Trophoblast cell (in vitro differentiated cells and primary cell): ENCODE measurements around the gene MICU1.

Experiments used
- DNase-seq, 2 donors: peaks; one replicate each; pipeline ENCODE4 v3.0.0-alpha.2; 2016
- H2AFZ ChIP-seq: 2 replicates; pipeline ENCODE4 v1.6.1; 2013; ENCODE audit warnings: low read length, moderate library complexity, mild to moderate bottlenecking; ENCODE audit not compliant: insufficient read depth, poor library complexity
- H2AK5ac ChIP-seq: 2 replicates; pipeline ENCODE4 v1.6.1; 2013; ENCODE audit warnings: mild to moderate bottlenecking, low read length
- H2BK120ac ChIP-seq: 2 replicates; pipeline ENCODE4 v1.6.1; 2013; ENCODE audit warnings: low read length, mild to moderate bottlenecking, moderate library complexity; ENCODE audit not compliant: insufficient read depth, poor library complexity
- H2BK12ac ChIP-seq: 2 replicates; pipeline ENCODE4 v1.6.1; 2013; ENCODE audit warnings: mild to moderate bottlenecking, low read length, moderate library complexity
- H2BK5ac ChIP-seq: 2 replicates; pipeline ENCODE4 v1.6.1; 2013; ENCODE audit warnings: low read length, low read depth, moderate library complexity, mild to moderate bottlenecking; ENCODE audit not compliant: poor library complexity
- H3K14ac ChIP-seq: 2 replicates; pipeline ENCODE4 v1.6.1; 2013; ENCODE audit warnings: mild to moderate bottlenecking, low read length
- H3K18ac ChIP-seq: 2 replicates; pipeline ENCODE4 v1.6.1; 2013; ENCODE audit warnings: mild to moderate bottlenecking, low read length
- H3K23ac ChIP-seq: 2 replicates; pipeline ENCODE4 v1.6.1; 2013; ENCODE audit warnings: low read length
- H3K27ac ChIP-seq: 2 replicates; pipeline ENCODE4 v1.5.1; 2013; ENCODE audit warnings: low read depth, mild to moderate bottlenecking, inconsistent platforms, low read length, moderate library complexity
- H3K27me3 ChIP-seq: 2 replicates; pipeline ENCODE4 v1.6.1; 2013; ENCODE audit warnings: inconsistent platforms, mild to moderate bottlenecking, low read length, moderate library complexity; ENCODE audit not compliant: insufficient read depth
- H3K36me3 ChIP-seq, 2 experiments: 1 replicate in 1 of 2; 2 replicates in 1 of 2; pipeline ENCODE4 v1.6.1; 2013; ENCODE audit warnings: low read length in 2 of 2, mild to moderate bottlenecking in 2 of 2, moderate library complexity in 1 of 2; ENCODE audit not compliant: insufficient read depth in 2 of 2, control insufficient read depth in 1 of 2
- H3K4ac ChIP-seq: 2 replicates; pipeline ENCODE4 v1.6.1; 2013; ENCODE audit warnings: low read depth, mild to moderate bottlenecking, low read length, moderate library complexity
- H3K4me1 ChIP-seq, 2 experiments: 1 replicate in 1 of 2; 2 replicates in 1 of 2; pipeline ENCODE4 v1.6.1; 2013; ENCODE audit warnings: low read length in 2 of 2, mild to moderate bottlenecking in 2 of 2, moderate library complexity in 1 of 2; ENCODE audit not compliant: insufficient read depth in 2 of 2, control insufficient read depth in 1 of 2
- H3K4me2 ChIP-seq: 2 replicates; pipeline ENCODE4 v1.6.1; 2013; ENCODE audit warnings: inconsistent platforms, mild to moderate bottlenecking, low read length, moderate library complexity
- H3K4me3 ChIP-seq: 2 replicates; pipeline ENCODE4 v1.5.1; 2013; ENCODE audit warnings: mild to moderate bottlenecking, low read depth, low read length, inconsistent platforms
- H3K79me1 ChIP-seq: one replicate; pipeline ENCODE4 v1.6.1; 2013; ENCODE audit warnings: low read length
- H3K79me2 ChIP-seq: 2 replicates; pipeline ENCODE4 v1.6.1; 2013; ENCODE audit warnings: low read length, mild to moderate bottlenecking; ENCODE audit not compliant: control insufficient read depth, insufficient read depth, poor library complexity
- H3K9ac ChIP-seq: 2 replicates; pipeline ENCODE4 v1.6.1; 2013; ENCODE audit warnings: mild to moderate bottlenecking, low read length
- H3K9me3 ChIP-seq: 2 replicates; pipeline ENCODE4 v1.6.1; 2013; ENCODE audit warnings: low read depth, mild to moderate bottlenecking, control low read depth, inconsistent platforms, low read length; ENCODE audit not compliant: insufficient read depth
- H4K12ac ChIP-seq: 2 replicates; pipeline ENCODE4 v1.6.1; 2013; ENCODE audit warnings: low read depth, mild to moderate bottlenecking, low read length, moderate library complexity
- H4K8ac ChIP-seq: 2 replicates; pipeline ENCODE4 v1.6.1; 2013; ENCODE audit warnings: low read depth, mild to moderate bottlenecking, low read length, moderate library complexity
- H4K91ac ChIP-seq: one replicate; pipeline ENCODE4 v1.6.1; 2013; ENCODE audit warnings: low read depth, mild to moderate bottlenecking, low read length, moderate library complexity
- WGBS: extraction: QIAGEN DNeasy Blood & Tissue Kit; methylation state at CpG from one replicate; pipeline ENCODE4 v1.1.7; 2013; ENCODE audit warnings: missing lambda C conversion rate; ENCODE audit not compliant: insufficient read length, insufficient coverage; ENCODE audit errors: extremely low coverage; 5-methylcytosine and 5-hydroxymethylcytosine counted together

MICU1 gene

GRCh38 chr10:72564596-72564995, 61.3 kb downstream of the MICU1 start:
- Histone ChIP-seq H3K4me3 (no peak overlapping the region), H3K18ac (no peak overlapping the region), H3K9me3 (peaks cover 3% of the 10 kb centered on the region), H3K23ac (no peak overlapping the region), H3K14ac (no peak overlapping the region), H3K4me2 (no peak overlapping the region), H3K9ac (no peak overlapping the region), H3K36me3 (peaks cover 8 to 10% of the 10 kb centered on the region in 2 experiments), H3K79me1 (no peaks in the 10 kb centered on the region), H3K79me2 (no peaks in the 10 kb centered on the region), H3K27me3 (no peaks in the 10 kb centered on the region), H2AK5ac (no peak overlapping the region), H4K91ac (no peak overlapping the region), H3K4me1 (no peaks in the 10 kb centered on the region), H4K8ac (no peak overlapping the region), H4K12ac (no peak overlapping the region), H2BK120ac (no peak overlapping the region), H2BK5ac (no peak overlapping the region), H2AFZ (no peak overlapping the region), H2BK12ac (no peak overlapping the region), H3K27ac (no peak overlapping the region), H3K4ac (no peak overlapping the region)
- DNase-seq: no peak
- no CpG with 5 or more reads among the region's 1 CpG for WGBS

GRCh38 chr10:72563327-72563932, 62.4 kb downstream of the MICU1 start:
- H2BK5ac ChIP-seq: no peak overlapping the region
- H3K4me2 ChIP-seq: no peak overlapping the region
- no peak overlapping the region for H2AK5ac ChIP-seq
- no peak overlapping the region for H3K9ac ChIP-seq
- H3K27me3 ChIP-seq: no peaks in the 10 kb centered on the region
- no peak overlapping the region for H3K27ac ChIP-seq
- no peak overlapping the region for H2BK12ac ChIP-seq
- H3K36me3 ChIP-seq: peaks cover 8 to 9% of the 10 kb centered on the region in 2 experiments
- no peaks in the 10 kb centered on the region for H3K4me1 ChIP-seq
- H2BK120ac ChIP-seq: no peak overlapping the region
- H3K9me3 ChIP-seq: peaks cover 3% of the 10 kb centered on the region
- no peak overlapping the region for H3K4ac ChIP-seq
- no peak overlapping the region for H3K4me3 ChIP-seq
- no peak overlapping the region for H4K91ac ChIP-seq
- no peaks in the 10 kb centered on the region for H3K79me1 ChIP-seq
- peak in 1 of 2 donors; percentile 19 for DNase-seq
- no peak overlapping the region for H3K23ac ChIP-seq
- H3K79me2 ChIP-seq: no peaks in the 10 kb centered on the region
- no peak overlapping the region for H3K18ac ChIP-seq
- no peak overlapping the region for H2AFZ ChIP-seq
- no peak overlapping the region for H3K14ac ChIP-seq
- no peak overlapping the region for H4K8ac ChIP-seq
- H4K12ac ChIP-seq: no peak overlapping the region
- WGBS: no CpG with 5 or more reads among the region's 6 CpGs

DNA sequence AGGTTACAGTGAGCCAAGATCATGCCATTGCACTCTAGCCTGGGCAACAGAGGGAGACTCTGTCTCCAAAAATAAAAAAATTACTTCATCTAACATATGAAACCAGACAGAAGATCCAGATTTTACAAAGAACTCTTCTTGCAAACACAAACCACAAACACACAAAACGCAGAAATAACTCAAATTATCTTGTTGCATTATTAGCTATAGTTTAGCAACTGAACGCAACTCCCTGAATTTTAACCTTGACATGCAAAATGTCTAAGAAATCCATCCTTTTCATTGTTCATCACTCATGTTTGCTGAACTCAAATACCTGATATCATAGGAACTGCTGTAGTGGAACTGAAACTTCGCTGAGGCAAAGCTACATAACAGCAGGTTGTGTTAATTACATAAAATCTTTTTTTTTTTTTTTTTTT, 64.1 kb downstream of the MICU1 start:
- Histone ChIP-seq H3K9ac (no peak overlapping the region), H2AFZ (no peak overlapping the region), H2BK12ac (no peak overlapping the region), H3K4me1 (no peaks in the 10 kb centered on the region), H2AK5ac (no peak overlapping the region), H4K91ac (no peak overlapping the region), H2BK5ac (no peak overlapping the region), H3K4me3 (no peak overlapping the region), H4K8ac (no peak overlapping the region), H3K18ac (no peak overlapping the region), H3K9me3 (peaks cover 3% of the 10 kb centered on the region), H3K14ac (no peak overlapping the region), H3K36me3 (peaks cover 8% of the 10 kb centered on the region in 2 experiments), H3K23ac (no peak overlapping the region), H4K12ac (no peak overlapping the region), H3K4me2 (no peak overlapping the region), H3K79me1 (no peaks in the 10 kb centered on the region), H2BK120ac (no peak overlapping the region), H3K4ac (no peak overlapping the region), H3K27me3 (no peaks in the 10 kb centered on the region), H3K27ac (no peak overlapping the region), H3K79me2 (no peaks in the 10 kb centered on the region)
- DNase-seq: no peak
- no CpG with 5 or more reads among the region's 3 CpGs for WGBS

GRCh38 chr10:72557362-72557761, 68.5 kb downstream of the MICU1 start:
- Histone ChIP-seq H3K18ac (no peak overlapping the region), H2AK5ac (no peak overlapping the region), H3K9me3 (peaks cover 3% of the 10 kb centered on the region), H2AFZ (no peak overlapping the region), H3K79me1 (no peaks in the 10 kb centered on the region), H2BK5ac (no peak overlapping the region), H3K23ac (no peak overlapping the region), H3K9ac (no peak overlapping the region), H3K36me3 (peaks cover 5 to 6% of the 10 kb centered on the region in 2 experiments), H3K4me2 (no peak overlapping the region), H3K4me1 (no peaks in the 10 kb centered on the region), H3K27ac (no peak overlapping the region), H4K91ac (no peak overlapping the region), H4K12ac (no peak overlapping the region), H3K4me3 (no peak overlapping the region), H3K14ac (no peak overlapping the region), H4K8ac (no peak overlapping the region), H3K27me3 (no peaks in the 10 kb centered on the region), H3K4ac (no peak overlapping the region), H3K79me2 (no peaks in the 10 kb centered on the region), H2BK12ac (no peak overlapping the region), H2BK120ac (no peak overlapping the region)
- WGBS: no CpG with 5 or more reads among the region's 1 CpG
- peak in 1 of 2 donors; percentile 59 for DNase-seq
